OCI-M1 (cell line): ENCODE results near the gene PLA2G5.
A peak's percentile ranks its signal among the peaks of the same experiment; 100 is the strongest.
"Not testable (repeated sequence)": the region's sequence is repeated elsewhere in the genome, so short reads cannot be mapped to it uniquely, and the experiment has no call there.

Experiments used
- DNase-seq: peaks from one replicate; lab custom pipeline; 2025; lab: John Stamatoyannopoulos, UW

Gene PLA2G5, protein sequence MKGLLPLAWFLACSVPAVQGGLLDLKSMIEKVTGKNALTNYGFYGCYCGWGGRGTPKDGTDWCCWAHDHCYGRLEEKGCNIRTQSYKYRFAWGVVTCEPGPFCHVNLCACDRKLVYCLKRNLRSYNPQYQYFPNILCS

DNA sequence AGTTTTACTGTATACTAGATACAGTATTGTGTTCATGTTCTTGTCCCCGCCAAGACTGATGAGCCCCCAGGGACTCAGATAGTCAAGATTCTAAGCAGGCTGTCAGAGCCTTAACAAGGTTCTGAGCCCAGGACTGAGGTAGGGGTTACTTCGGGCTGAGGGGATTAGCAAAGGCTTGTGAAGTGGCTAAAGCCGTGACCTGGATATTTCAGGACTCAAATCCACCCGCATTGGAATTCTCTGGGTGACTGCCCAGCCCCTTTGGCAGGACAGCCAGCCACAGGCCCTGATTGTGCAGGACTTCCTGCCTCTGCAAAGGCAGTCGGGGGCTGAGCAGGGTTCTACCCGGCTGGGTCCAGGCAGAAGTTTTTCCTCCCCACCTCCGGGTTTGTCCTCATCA lies at the start of gene PLA2G5:
Gene PLA2G5 (plus strand): TSS at position 321 of the 400 bp plus-strand sequence. CDS start 14,637 bp downstream, outside the sequence.
- no peak for DNase-seq

DNA sequence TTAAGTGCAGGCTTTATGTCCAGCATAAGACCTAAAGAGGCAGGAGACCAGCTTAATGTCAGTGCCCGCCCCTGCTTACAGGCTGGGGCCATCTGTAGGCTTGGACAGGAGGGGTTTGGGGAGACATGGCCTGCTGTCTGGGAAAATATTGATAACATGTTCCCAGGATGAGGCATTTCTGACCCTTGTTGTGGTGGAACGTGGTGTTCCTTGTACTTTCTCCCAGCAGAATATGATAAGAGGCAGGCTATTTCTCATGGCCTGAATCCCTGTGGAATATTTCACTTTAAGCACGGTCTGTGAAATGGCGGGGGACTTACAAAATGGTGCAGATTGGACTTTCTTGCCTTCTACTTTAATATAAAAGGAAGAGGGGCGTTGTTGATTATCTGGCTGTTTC lies 41.9 kb upstream of the PLA2G5 start:
- no peak for DNase-seq

GRCh38 chr1:20028726-20029125 lies 41.3 kb upstream of the PLA2G5 start:
- DNase-seq: no peak

DNA sequence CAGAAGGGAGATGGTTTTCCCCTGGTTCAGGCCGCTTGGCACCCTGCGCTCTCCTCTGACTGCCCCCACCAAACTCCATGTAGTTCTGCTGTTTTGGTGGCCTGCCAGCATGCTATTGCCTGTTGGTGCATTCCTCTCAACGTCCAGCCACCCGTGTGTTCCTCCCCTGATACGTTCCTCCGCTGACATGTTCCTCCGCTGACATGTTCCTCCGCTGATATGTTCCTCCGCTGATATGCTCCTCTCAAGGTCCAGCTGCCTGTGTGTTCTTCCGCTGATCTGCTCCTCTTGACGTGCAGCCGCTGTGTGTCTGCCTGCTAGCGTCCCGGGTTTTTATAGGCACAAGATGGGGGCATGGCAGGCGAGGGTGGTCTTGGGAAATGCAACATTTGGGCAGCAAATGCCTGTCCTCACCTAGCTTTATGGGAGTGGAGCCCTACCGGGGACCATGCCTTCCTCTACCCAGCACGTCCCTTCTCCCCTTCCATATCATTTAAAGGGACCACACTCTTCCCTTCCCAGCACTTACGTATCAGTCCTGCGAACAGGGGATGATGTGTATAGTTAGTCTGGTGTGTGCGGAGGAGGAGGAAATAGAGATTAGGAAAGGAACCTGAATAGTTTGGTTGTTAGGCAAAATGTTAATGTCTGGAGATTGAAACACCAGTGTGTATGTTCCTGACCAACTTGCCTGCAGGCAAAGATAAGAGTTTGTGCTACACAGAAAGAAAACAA lies 40.6 kb upstream of the PLA2G5 start:
- peak; percentile 62 for DNase-seq

DNA sequence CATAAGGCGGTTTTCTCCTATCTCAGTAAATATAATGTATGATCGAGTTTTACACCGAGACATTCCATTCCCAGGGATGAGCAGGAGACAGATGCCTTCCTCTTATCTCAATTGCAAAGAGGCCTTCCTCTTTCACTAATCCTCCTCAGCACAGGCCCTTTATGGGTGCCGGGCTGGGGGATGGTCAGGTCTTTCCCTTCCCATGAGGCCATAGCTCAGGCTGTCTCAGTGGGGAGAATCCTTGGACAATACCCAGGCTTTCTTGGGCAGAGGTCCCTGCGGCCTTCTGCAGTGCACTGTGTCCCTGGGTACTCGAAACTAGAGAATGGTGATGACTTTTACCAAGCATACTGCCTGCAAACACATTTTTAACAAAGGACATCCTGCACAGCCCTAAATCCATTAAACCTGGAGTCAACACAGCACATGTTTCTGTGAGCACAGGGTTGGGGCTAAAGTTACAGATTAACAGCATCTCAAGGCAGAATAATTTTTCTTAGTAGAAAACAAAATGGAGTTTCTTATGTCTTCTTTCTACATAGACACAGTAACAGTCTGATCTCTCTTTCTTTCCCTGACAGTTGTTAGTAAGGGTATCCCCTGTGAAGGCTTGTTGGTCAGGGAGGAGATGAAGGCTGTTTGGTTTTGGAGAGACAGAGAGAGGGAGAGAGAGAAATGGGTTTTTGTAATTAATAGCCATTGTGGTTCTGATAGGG lies 39.4 kb upstream of the PLA2G5 start:
- peak; percentile 15 for DNase-seq

- DNase-seq: no peak
Observed at GRCh38 chr1:20031161-20031560, 38.8 kb upstream of the PLA2G5 start.

GRCh38 chr1:20031836-20032235 lies 38.2 kb upstream of the PLA2G5 start:
- no peak for DNase-seq

DNA sequence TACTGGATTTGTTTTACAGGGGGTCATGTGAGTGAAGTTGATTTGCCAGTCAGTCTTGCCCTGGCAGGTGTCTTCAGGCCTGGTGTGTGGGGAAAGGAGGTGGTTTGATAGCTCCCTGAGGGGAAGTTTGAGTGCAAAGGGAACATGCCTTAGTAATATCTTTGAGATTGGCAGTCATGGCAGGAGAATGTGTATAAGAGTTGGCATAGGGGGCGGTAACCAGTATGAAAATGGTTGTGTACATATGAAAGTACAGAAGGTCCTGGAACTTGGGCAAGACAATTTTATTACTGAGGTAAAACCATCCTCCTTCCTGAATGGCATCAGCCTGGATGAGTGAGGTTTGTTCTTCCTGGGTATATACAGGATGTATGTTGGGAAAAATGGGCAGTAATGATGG lies 37.6 kb upstream of the PLA2G5 start:
- DNase-seq: no peak

- no peak for DNase-seq
Observed at GRCh38 chr1:20033420-20033819, 36.6 kb upstream of the PLA2G5 start.

GRCh38 chr1:20035114-20035513 lies 34.9 kb upstream of the PLA2G5 start:
- DNase-seq: no peak

DNA sequence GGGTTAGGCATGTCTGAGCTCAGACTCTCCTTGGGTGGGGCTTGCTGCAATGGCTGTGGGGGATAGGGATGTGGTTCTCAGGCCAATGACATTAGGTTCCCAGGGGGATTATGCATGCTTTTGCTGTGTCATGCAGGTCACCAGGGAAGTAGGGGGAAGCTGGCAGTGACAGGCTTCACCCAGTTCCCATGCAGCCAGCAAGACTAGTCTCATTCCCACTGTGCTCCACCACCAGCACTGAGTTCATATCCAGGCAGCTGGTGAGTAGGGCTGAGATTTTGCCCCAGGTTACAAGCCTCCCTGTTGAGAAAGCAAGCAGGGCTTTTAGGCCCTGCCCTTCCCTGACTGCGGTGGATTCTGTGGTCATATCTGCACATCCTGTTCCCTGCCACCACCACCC lies 32.1 kb upstream of the PLA2G5 start:
- DNase-seq: peak; percentile 22

DNA sequence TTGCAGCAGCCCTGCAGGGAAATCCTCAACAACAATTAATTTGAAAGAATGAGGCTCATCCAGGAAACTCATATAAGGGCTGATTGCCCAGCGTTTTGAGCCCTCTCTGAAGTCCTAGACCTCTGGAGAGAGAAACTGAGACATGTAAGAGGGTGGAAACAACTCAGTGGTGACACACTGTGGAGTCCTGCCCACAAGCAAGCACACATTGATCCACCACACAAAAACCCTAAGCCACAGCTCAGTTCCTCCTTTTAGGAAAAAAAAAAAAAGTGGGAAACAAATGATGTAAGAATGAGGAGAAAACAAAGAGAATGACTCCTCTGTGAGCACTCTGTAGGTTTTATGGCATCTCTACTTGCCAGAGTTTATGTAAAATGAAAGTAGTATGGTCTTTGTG lies 22.9 kb upstream of the PLA2G5 start:
- peak; percentile 8 for DNase-seq

GRCh38 chr1:20048563-20048962 lies 21.4 kb upstream of the PLA2G5 start:
- no peak for DNase-seq

- DNase-seq: peak; percentile 19
Observed at GRCh38 chr1:20049056-20049798, 20.8 kb upstream of the PLA2G5 start.

DNA sequence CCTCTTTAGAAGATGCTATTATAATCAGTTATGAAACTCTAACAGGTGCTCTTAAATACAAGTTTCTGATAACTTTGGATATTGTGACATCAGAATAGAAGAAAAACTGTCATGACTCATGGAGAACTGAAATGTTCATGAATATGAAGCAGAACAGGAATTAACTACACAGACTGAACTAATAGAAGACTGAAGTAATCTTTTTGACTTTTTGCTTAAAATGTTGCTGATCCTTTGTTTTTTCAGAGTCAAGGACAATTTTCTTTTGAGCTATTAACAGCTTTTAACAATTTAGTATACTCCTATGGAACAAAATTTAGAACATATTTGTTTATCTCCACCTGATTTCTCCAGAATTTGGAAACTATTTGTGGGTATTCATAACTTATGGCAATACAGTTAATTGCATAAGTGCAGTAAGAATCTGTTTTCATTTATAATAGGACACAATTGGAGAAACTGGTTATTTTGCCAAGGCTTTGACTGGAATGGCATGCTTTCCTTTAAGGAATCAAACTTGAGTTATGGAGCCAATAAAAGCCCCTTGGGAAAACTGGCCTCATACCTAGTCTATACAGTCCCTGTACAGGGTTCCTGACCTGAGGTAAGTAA lies 18.7 kb upstream of the PLA2G5 start:
- peak; percentile 29 for DNase-seq

GRCh38 chr1:20052386-20052785 lies 17.6 kb upstream of the PLA2G5 start:
- no peak for DNase-seq

- DNase-seq: no peak
Observed at GRCh38 chr1:20057886-20058420, 12.0 kb upstream of the PLA2G5 start.

DNA sequence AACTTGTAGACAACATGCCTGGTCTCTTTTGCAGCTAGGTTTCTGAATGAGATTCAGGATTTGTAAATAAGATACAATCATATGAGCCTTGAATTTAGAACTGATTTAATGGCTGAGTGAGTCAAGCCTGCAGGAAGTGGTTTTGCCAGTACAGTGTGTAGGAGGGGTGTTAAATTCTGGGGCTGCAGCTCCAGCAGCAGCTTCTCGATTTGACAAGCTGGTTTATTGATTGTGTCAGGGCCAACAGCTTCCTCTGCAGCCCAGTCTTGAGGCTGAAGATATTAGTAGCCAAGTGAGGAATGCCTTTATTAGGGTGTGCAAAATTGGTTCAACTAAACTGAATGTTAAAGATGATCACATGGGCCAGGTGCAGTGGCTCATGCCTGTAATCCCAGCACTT lies 11.5 kb upstream of the PLA2G5 start:
- DNase-seq: peak; percentile 36

GRCh38 chr1:20059847-20060246 lies 10.1 kb upstream of the PLA2G5 start:
- no peak for DNase-seq

GRCh38 chr1:20060791-20061190 lies 9.2 kb upstream of the PLA2G5 start:
- not testable (repeated sequence) for DNase-seq

GRCh38 chr1:20061866-20062265 lies 8.1 kb upstream of the PLA2G5 start:
- no peak for DNase-seq

DNA sequence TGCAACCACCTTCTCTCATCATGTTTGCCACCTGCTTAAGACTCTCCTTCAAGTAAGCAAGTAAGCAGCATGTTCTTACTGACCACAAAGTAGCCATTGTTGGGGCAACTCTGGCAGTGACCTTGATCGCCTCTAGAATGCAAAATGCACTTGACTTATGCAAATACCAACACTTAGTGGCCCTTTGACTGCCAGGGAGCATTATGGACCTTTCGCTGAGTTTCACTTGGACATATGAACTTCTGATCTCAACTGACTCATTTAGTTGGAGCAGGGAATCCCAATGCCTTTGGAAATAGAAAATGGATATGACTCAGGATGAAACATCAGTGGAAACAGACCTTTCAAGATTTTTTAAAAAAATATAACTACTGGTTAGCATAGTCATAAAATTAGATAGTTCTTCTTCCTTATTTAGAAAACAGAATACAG lies 6.1 kb upstream of the PLA2G5 start:
- no peak for DNase-seq
